Measurements from ENCODE around the gene INSM2.
A peak's percentile ranks its signal among the peaks of the same experiment; 100 is the strongest.

The INSM2 gene, protein sequence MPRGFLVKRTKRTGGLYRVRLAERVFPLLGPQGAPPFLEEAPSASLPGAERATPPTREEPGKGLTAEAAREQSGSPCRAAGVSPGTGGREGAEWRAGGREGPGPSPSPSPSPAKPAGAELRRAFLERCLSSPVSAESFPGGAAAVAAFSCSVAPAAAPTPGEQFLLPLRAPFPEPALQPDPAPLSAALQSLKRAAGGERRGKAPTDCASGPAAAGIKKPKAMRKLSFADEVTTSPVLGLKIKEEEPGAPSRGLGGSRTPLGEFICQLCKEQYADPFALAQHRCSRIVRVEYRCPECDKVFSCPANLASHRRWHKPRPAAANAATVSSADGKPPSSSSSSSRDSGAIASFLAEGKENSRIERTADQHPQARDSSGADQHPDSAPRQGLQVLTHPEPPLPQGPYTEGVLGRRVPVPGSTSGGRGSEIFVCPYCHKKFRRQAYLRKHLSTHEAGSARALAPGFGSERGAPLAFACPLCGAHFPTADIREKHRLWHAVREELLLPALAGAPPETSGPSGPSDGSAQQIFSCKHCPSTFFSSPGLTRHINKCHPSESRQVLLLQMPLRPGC

DNA sequence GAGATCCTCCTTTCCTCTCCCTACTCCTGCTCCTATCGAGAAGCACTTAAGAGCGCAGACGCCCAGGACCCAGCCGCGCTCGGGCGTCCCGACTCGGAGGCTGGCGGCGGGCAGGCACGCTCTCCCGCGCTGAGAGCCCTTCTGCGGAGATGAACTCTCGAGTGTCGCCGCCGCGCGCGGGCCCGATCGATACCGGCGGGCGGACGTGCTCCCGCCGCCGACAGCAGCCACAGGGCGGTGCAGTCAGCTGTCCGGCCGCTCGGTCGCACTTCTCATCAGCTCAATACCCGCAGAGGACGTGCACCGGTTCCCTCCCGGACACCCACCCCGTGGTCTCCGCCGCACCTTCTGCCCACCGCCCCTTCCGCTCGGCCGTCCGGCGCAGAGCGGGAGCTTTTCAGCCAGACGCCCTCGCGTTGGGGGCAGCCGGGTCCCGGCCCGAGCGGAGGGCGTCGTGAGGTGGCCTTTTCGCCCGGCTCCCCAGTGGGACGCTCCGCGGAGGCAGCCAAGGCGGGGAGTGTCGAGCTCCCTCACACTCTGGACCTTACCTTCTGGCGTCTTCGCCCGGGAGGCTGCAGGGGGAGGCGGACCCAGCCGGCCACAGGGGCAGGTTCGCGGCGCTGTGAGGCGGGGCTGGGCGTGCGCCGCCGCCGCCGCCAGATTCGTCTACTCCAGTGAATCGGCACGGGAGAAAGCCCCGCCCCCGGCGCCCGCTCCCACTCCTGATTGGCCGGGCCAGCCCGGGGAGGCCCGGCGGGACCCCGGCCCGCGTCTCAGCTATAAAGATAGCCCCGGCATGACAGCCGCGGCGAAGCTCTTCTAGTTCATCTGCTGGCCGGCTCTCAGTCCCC, at the start of gene INSM2:
Gene INSM2, plus strand, starts transcription at position 808 of the 851 bp plus-strand sequence. CDS start 89 bp downstream, outside the sequence.
- DNase-seq: peak; percentile 5

DNA sequence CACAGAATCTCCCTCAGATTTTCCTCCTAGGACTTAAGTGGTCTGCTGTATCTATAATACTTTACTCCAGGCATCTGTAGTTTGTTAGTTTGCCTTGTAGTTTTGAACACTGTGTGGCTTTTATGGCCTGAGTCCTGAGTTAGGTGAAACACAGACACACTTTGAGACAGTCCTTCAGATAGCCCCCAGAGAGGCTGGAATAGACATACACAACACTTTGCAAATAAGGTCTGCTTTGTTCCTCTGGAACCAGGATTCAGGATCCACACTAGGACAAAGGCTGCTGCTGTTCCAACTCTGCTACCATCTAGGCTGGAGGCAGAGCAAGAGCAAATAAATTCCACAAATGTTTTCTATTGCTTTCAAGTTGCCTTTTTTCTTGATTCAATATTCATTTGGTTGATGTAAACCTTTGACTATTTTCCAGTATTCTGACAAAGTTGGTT, 41.4 kb upstream of the INSM2 start:
- DNase-seq: no peak

DNA sequence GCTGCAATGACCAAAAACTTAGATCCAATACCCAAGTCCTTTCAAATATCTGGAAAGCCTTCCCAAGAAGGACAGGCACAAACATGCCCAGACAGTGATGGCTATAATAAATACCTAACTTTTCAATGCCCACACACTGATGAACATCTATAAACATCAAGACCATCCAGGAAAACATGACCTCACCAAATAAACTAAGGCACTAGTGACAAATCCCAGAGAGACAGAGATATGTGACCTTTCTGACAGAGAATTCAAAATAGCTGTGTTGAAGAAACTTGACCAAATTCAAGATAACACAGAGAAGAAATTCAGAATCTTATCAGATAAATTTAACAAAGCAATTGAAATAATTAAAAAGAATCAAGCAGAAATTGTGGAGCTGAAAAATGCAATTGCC, 38.7 kb upstream of the INSM2 start:
- DNase-seq: no peak

DNA sequence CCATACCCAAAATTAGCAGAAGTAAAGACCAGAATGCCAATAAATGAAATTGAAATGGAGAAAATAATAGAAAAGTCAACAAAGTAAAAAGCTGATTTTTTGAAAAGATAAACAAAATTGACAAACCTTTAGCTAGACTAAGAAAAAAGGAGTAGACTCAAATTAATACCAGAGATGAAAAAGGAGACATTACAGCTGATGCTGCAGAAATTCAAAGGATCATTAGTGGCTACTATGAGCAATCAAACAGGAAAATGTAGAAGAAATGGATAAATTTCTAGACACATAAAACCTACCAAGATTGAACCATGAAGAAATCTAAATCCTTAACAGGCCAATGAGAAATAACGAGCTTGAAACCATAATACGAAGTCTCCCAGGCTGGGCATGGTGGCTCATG, 34.8 kb upstream of the INSM2 start:
- no peak for DNase-seq

DNA sequence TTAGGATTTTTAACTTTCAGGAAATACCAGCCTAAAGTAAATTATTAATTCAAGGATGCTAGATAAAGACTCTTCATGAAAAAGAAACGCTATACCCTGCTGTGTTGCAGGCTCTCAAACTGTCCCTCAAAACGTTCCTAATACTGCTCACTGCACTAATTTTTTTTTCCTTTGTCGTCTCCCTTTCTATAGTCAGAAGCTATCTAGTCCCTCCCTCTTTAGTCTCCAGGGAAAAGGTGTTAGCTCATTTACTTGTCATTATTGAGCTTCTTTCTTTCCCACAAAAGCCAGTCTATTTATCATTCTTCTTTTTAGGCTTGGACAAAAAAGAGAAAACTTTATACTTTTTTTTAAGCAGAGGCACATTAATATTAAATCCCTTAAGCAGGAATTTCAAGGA, 30.3 kb upstream of the INSM2 start:
- DNase-seq: no peak

DNA sequence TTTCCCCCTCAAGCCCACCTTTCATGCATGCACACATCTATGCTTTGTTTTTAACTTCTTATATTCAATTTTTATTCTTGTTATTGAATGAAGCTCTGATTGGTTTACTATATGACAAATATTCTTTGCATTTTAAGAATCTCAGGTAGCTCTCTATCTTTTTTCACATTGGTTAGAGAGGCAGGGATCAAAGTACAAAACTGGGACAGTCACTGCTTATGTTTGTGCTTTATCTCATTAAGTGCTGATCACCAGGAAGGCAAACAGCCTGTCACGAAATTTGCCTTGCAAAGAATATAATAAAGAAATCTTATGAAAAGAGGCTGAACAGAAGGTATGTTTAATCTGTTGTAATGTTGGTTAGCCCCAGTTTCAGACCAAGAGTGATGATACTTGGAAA, 29.7 kb upstream of the INSM2 start:
- DNase-seq: no peak

DNA sequence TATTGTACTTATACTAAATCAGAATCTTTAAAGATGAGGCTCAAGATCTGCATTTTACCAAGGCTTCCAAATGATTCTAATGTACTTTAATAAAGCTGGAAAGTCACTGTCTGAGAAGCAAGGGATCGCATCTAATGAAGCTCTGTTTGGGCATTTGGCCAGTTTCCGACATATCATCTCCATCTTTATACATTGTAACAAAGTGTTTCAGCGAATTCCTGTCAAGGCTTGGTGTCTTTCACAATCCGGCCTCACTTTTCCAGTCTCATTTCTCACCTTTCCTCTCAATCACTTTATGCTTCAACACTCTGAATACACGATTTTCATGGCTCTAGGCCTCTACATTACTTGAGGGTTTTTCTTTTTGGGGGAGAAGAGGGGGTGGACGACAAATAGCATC, 27.5 kb upstream of the INSM2 start:
- no peak for DNase-seq

DNA sequence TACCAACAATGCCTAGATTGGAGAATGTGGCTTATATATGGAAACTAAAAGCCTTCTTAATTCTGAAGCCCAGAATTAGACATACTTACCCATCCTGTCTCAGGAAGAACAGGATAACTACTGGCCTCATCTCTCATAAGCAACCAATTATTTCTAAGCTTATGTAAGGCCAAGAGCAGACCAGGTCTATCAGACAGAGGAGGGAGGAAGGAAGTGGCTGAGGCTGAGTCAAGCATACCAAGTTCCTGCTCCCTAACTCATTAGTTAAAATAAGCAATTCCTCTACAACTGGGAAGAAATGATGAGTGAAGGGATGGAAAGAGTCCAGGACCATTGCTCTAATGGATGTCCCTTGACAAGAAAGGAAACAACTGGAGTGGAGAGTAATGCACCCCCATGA, 27.0 kb upstream of the INSM2 start:
- no peak for DNase-seq

DNA sequence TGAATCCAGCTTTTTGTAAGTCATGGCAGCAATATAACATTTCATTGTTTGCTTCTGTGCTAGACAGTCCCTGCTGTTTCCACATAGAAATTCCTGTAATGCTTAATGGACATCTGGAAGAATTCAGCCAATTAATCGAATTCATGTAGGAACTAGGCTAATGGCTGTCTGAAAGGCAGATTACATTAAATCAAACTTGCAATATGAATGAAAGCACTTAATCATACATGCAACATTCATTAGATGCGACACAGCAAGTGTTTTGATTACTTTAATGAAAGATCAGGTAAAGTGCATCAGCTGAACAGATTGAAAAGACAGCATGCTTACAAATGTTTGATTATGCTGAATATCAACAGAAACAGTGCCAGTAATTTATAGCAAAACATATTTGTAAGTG, 24.1 kb upstream of the INSM2 start:
- no peak for DNase-seq

DNA sequence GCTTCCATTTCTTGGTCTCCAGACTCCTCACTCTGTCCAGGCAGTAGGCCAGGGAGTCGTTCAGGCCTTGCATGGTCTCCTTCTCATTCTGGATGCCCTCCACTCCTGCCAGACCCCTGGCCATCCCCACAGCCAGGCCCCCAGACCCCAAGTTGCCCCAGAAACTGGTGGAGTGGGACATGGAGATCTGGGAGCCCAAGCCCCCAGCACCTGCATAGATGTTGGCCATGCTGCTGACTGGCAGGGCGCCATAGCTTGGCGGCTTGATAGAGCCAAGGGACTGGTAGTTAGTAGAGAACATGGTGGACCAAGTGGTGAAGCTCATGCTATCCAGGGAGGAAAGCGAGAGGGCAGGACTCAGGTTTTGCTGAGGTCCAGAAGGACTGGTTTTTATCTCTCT, 21.2 kb upstream of the INSM2 start:
- DNase-seq: no peak

DNA sequence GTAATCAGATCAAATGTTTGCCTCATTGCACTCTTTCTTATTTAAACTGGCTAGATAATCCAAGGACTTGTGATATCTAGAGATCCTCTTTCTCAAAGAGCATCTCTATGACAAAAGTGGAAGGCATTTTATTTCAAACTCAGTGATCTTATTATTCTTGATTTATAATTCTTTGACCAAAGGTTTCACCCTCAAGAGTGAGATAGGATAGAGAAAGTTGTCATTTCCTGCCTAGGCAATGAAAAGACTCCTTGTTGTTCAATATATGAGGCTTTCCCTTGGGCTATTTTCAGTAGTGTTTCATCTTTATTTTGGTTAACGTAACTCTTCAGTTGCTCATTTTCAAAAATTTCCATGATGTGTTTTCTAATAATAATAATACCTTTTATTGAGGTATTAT, 18.0 kb upstream of the INSM2 start:
- DNase-seq: no peak

DNA sequence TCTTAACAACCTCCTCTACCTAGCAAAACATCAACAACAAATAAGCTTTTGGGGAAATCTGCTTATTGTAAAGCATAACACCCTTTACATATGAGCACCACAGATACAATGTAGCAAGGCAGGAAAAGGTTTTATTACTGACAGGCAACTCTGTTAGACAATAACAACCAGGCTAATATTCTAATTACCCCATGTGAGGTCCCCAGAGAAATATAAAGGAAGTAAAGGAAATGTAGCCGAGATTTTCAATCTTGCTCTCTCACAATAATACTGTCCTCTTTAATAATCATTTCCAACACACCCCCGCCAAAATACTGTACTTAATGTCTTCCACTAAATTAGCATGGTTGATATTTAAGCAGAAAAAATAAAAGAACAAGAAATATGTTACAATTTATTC, 14.0 kb upstream of the INSM2 start:
- no peak for DNase-seq

DNA sequence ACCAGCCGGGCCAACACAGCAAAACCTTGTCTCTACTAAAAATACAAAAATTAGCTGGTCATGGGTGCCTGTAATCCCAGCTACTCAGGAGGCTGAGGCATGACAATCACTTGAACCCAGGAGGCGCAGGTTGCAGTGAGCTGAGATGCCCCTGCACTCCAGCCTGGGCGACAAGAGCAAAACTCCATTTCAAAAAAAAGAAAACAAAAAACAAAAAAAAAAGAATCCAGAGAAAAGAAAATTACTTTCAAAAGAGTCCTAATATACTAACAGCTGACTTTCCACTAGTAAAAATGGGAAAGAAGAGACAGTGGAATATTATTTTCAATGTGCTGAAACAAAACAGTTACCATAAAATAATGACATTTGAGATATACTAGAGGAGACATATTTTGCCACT, 8.3 kb upstream of the INSM2 start:
- DNase-seq: no peak

DNA sequence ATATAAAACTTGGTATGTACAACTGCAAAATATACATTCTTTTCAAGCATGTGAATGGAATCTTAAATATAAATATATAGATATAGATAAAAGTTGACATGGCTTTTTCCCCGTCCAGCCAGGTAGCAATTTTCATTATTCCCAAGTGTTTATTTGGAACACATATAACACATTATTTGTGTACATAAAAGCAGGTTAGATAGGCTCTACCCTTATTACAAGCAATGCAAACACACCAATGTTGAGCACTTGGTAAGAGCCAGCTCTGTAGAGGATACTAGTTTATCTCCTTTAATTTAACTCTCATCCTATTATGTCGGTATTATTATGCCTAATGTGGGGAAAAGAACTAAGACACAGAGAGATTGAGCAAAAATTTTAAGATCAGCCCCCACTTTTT, 7.0 kb upstream of the INSM2 start:
- DNase-seq: no peak

DNA sequence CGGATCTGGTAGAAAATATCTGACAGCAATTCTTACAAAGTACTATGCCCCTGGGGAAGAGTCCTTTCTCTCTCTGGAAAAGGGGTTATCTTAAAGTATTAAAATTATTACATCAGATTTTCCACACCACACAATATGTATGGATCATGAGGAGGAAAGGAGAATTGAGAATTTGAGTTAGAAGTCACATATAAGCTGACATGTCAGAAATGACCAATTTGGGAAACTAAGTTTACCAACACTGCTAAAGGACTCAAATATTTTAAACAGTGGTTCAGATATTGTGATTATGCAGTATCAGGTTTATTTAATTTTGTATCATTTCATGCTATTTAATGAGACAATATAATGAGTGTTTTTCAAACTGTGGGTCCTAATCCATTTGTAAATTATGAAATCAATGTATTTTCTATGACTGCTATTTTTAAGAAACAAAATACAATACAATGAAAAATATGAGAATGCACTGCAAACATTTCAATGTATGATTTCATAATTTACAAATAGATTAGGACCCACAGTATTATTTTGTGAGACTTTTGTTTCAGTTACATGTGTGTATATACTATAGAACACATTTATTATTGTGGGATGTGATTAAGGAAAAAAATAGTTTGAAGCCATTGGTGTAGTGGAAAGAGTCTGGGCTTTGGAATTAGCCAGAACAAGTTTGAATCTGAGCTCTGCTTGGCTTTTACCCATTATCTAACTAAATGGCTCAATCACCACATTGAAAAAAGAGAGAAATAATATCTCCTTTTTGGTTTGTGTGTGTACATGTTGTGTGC, 1.8 kb upstream of the INSM2 start:
- DNase-seq: no peak

DNA sequence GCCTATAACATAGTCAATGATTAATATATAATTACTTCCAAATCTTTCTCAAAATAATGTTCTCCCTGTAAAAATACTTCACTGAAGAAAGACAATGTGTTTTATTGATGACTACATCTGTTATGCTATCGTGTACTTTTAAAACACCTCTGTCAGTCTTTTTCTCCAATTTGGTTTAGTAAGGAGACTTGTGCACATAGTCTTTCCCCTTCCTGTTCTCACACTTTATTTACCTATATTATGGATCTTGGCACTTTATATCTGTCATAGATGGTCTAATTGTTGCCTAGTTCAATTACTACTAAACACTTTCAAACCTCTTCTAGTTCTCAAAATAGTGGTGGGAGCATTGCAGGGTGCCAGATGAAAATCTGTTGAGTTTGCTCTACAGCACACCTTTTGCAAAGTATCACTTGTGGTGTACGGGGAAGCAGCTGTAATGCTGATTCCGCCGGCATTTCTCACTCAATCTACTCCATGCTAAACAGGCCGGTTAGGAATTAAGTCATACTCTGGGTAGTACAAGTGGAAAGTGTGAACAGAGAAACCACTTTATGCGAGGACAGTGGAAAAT, 1.1 kb upstream of the INSM2 start:
- DNase-seq: no peak

DNA sequence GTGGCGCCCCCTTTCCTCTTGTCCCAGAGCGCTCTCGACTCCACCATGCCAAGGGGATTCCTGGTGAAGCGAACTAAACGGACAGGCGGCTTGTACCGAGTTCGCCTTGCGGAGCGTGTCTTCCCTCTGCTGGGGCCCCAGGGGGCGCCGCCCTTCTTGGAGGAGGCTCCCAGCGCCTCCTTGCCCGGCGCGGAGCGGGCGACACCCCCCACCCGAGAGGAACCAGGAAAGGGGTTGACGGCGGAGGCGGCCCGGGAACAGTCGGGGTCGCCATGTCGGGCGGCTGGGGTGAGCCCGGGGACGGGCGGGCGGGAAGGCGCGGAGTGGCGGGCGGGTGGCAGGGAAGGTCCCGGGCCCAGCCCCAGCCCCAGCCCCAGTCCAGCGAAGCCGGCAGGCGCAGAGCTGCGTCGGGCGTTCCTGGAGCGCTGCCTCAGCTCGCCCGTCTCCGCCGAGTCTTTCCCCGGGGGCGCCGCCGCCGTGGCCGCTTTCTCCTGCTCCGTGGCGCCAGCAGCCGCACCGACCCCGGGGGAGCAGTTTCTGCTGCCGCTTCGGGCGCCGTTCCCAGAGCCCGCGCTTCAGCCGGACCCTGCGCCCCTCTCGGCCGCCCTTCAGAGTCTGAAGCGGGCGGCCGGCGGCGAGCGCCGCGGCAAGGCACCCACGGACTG, 376 bp downstream of the INSM2 start:
- DNase-seq: no peak

DNA sequence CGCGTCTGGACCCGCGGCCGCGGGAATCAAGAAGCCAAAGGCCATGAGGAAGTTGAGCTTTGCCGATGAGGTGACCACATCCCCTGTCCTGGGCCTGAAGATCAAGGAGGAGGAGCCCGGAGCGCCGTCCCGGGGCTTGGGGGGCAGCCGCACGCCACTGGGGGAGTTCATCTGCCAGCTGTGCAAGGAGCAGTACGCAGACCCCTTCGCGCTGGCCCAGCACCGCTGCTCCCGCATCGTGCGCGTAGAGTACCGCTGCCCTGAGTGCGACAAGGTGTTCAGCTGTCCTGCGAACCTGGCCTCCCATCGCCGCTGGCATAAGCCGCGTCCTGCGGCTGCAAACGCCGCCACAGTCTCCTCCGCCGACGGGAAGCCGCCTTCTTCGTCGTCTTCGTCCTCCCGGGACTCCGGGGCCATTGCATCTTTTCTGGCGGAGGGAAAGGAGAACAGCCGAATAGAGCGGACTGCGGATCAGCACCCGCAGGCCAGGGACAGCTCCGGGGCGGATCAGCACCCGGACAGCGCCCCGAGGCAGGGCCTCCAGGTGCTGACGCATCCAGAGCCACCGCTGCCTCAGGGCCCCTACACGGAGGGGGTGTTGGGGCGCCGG, 1.0 kb downstream of the INSM2 start:
- DNase-seq: peak; percentile 52

DNA sequence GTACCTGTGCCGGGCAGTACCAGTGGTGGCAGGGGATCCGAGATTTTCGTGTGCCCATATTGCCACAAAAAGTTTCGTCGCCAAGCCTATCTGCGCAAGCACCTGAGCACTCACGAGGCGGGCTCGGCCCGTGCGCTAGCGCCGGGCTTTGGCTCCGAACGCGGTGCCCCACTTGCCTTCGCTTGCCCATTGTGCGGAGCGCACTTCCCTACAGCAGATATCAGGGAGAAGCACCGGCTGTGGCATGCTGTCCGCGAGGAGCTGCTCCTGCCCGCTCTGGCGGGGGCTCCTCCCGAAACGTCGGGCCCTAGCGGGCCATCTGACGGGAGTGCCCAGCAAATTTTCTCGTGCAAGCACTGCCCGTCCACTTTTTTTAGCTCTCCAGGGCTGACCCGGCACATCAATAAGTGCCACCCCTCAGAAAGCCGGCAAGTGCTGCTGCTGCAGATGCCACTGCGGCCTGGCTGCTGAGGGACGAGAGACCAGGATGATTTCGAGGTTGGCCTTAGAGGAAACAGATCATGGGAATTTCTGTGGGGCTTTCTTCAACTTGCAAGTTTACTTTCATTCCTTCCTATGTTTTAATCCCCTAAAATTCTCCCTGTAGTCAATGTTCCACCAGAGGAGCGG, 1.6 kb downstream of the INSM2 start:
- no peak for DNase-seq

DNA sequence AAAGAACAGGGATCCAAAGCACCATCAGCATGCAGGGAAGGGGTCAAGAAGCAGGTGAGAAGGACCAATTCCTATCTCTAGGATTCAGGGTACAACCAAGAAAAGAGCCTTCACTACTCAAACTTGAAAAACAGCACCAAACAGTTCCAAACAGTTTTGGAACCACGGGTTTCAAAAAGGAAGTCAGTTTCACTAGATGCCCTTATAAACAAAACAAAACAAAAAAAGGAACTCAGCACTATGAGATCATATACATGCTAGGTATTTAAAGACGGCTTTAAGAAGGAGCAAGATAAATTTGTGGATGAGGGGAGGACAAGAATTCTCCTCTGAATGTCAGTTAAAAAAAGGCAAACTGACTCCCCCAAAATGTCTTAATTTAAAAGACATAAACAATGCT, 6.0 kb downstream of the INSM2 start:
- no peak for DNase-seq

DNA sequence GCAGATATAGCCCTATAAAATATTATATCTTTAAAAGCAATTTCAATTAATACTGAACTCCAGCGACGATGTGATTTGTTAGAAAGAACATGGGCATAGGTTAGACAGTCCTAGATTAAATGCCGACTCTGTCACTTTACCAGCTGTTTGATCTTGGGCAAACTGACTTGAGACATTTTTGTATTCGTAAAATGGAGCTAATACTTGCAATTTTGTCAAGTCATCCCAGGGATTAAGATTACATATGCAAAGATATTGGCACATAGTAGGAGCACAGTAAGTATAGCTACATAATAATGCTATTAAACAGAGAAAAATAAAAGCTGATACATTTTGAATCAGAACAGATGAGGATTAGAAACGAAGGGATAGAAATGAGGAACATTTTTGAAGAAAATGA, 9.0 kb downstream of the INSM2 start:
- DNase-seq: no peak

Data from kidney glomerular epithelial cell (primary cell).